NCI-H2171 treated with DMSO at 0.1 percent for 48 hours (cell line): Measurements from ENCODE around the gene COG1.
A peak's percentile ranks its signal among the peaks of the same experiment; 100 is the strongest.

Experiments used
- DNase-seq: peaks from one replicate; lab custom pipeline; 2025; lab: John Stamatoyannopoulos, UW

Gene COG1

DNA sequence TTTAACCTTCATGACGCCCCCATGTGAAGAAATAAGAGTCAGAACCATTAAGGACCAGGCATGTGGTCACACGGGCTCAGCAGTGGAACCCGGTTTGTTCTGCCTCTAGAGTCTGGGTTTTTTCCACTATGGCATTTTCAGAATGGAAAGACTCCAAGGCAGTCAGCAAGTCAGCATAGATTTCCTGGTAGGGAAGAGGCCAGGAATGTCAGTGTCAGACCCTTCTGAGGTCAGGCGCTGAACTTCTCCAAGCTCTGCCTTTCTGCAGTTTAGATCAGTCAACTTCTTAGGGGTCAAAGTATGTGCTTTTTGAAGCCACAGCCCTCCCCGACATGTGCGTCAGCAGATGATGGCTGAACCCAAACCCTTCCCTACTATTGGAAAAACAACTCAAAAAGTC lies 24.2 kb upstream of the COG1 start:
- no peak for DNase-seq

DNA sequence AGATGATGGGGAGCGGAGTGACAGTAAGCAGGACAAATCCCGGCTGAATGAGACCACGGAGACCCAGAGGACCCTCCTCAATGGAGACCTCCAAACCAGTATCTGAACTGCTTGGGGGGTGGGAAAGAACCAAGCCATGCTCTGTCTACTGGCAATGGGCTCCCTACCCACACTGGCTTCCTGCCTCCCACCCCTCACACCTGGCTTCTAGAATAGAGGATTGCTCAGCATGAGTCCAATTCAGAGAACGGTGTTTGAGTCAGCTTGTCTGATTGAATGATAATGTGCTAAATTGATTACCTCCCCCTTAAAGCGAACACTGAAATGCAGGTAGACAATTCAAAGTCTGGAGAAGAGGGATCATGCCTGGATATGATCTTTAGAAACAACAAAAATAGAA lies 22.5 kb upstream of the COG1 start:
- DNase-seq = no peak

DNA sequence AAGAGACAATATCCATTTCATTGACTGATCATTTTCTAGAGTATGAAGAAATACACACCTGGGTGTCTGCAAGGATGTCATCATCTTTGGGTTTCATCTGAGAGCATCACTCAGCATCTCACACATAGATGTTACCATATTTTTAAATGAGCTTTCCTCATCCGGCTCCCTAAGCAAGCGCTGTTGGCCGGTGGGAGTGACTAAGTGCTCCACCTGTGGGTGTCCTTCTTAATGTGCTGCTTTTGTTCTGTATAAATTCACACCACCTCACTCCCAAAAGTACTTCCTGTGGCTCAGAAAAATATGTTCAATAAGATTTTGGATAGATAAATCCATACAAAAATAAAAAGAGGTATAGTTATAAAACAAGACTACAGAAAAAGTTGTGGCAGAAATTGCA lies 20.6 kb upstream of the COG1 start:
- DNase-seq = no peak

DNA sequence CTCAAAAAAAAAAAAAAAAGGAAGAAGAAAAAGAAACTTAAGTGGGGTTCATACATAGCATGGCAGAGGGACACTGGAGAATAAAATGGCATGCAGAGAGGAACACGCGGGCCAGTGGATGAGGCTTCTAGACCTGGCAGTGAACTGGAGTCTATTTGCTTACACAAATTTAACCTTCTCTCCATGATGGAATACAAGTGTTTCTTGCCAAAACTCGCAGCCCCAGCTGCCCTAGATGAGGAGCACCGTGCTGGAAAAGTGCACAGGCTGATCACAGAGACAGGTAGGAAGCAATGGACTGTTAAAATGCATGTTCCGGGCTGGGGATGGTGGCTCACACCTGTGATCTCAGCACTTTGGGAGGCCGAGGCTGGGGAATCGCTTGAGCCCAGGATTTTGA lies 18.7 kb upstream of the COG1 start:
- DNase-seq = no peak

DNA sequence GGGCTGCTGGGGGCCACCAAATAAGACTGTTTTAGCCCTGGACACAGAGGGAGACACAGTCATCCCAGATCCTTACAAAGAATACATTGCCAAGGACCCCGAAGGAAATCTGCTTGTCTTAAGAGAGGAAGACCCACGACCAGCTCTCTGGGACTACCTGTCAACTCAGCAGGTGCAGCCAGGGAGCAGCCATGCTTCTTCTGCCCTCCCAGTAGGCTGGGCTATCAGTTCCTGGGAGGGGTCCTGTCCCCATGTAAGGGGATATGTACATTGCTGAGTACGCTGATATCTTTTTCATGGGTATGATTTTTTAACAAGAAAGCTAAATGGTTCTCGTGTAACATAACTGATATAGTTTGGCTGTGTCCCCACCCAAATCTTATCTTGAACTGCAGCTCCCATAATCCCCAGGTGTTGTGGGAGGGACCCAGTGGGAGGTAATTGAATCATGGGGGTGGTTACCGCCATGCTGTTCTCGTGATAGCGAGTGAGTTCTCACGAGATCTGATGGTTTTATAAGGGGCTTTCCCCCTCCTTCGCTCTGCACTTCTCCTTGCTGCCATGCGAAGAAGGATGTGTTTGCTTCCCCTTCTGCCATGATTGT lies 16.8 kb upstream of the COG1 start:
- DNase-seq = no peak

DNA sequence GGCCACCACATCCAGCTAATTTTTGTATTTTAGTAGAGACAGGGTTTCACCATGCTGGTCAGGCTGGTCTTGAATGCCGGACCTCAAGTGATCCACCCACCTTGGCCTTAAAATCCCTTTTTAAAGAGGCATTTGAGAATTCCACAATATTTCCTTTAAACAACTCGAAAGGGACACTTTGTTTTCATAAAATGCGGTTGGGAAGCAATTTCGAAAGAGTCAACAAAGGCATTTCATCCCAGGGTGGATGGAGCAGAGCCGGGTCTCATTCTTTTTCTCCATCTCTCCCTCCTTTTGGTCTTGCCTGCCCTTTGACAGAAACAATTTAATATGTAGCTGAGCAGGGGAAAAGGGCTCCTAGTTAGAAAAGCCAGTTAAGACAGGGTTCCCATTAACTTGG lies 13.5 kb upstream of the COG1 start:
- no peak for DNase-seq

DNA sequence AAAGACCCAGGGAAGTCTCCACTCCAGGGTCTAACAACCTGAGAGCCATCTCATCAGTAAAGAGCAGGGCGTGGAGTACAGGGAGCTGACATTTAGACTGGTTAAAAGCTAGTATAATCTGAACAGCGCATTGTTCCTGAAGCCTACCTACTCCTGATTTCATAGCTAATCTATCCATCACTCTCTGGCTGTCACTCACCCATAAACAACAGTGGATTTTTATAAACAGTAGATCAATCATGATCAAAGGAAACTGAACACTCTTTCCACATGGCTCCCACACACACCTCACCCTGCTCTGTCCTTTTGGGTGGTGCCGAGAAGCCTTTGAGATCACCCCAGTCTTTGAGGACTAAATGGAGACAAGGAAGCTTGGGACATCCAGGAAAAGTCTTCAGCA lies 13.0 kb upstream of the COG1 start:
- DNase-seq = no peak

DNA sequence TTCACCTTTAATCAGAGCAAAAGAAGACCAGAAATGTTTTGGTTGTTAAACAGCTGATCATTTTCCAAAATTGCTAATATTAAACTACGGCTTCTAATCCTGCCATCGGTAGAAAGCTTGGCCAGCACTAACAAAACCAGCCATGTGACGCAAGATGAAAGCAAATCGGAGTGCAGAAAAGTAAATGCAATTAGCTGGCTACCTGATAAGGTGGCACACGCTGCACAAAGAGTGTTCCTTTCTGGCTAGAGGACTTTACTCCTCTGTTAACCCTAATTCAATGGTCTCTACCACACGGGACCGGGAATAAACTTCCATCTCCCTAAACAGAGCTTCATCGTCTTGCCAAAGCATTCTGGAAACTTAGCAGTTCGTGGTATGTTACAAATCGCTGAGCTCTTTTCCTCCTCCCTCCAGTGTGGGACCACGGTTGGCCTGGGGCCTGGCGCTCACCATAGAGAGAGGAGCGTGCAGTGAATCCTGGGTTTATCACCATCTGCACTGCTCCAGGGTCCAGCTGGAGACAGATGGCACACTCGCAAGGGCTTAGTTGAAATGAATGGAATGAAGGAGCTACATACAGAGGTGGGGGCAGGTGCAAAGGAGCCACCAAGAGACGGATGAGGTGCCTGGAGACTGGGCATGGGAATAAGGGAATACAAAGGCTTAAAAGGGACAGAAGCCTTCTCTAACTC lies 10.1 kb upstream of the COG1 start:
- peak; percentile 92 for DNase-seq

DNA sequence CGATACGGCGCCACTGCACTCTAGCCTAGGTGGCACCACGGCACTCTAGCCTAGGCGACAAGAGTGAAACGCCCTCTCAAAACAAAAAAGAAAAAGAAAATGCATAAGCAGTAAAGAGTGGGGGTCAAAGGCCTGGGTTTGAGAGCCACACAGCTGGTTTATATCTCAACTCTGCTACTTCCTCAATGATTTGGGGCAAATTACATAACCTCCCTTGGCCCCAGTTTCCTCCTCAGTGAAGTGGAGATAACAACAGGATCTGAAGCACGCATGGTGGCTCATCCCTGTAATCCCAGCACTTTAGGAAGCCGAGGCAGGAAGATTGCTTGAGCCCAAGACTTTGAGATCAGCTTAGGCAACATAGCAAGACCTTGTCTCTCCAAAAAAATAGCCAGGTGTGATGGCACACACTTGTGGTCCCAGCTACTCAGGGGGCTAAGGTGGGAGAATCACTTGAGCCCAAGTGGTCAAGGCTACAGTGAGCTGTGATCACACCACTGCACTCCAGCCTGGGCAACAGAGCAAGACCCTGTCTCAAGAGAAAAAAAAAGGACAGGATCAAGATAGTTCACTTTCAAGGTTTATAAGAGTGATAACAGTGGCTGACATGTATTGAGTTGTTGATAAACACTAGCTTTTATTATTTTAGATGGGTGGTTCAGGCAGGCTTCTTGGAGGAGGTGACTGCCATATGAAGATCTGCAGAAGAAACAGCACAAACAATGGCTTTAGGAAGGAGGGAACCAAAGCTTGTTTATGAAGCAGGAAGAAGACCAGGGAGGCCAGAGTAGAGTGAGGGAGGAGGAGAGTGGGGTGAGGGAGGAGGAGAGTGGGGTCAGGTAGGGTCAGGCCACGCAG lies 8.5 kb upstream of the COG1 start:
- no peak for DNase-seq

DNA sequence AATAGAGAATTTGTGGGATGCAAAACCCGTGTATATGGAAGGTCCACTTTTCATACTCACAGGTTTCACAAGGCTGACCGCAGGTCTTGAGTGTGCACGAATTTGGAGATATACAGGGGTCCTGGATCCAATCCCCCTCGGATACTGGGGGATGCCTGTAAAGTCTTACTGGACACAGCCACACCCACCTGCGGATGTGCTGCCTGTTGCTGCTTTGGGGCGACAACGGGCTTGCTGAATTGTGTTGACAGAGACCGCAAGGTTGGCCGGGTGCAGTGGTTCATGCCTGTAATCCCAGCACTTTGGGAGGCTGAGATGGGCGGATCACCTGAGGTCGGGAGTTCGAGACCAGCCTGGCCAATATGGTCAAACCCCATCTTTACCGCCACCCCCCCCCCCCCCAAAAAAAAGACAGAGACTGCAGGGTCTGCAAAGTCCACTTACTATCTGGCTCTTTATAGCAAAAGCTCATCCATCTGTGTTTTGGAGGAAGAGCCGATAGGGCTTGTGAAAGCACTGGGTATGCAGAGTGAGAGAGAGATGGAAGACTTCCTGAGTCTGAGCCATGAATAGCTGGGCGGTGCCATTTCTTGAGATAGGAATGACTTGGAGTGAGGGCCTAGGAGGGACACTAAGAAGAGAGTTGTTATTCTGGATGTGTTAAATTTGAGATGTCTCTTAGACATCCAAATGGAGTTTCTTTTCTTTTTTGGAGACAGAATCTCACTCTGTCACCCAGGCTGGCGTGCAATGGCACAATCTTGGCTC lies 6.4 kb upstream of the COG1 start:
- DNase-seq = no peak

DNA sequence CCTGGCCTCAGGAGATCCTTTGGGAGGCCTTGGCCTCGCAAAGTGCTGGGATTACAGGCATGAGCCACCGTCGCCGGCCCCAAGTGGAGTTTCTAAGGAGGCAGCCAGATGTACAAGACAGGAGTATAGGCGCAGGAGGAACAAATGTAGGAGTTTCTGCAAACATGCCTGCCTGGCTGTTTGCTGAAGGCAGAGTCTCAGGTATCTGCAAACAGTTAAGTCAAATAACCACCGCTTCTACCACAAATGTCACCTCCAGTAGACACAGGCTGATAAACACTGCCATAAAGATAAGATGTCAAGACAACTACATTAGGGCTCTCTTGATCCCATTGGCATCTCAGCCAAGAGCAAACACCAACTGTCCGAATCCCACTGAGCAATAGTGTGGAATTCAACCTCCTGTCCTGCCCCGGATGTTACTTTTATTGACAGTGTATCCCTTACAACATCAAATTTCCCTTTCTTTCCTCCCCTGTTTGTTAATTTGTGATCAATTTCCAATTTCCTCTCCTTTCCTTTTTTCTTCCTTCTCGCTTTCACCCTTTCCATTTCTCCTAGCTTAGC lies 5.6 kb upstream of the COG1 start:
- DNase-seq = no peak

DNA sequence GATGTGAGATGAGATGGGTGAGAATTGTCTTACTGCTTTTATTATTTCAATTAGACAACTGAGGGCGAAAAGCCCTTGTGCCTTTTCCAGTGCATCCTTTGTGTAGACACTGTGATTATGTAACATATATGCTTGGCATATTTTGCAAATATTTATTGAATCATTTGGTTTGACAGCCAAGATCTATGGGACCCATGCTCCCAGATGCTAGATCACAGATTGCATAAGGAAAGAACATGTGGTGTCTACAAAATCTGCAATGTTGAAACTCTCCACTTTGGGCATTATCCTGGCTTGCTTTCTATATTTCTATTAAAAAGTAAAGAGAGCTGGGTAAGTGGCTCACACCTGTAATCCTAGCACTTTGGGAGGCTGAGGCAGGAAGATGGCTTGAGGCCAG lies 4.8 kb upstream of the COG1 start:
- peak; percentile 33 for DNase-seq

DNA sequence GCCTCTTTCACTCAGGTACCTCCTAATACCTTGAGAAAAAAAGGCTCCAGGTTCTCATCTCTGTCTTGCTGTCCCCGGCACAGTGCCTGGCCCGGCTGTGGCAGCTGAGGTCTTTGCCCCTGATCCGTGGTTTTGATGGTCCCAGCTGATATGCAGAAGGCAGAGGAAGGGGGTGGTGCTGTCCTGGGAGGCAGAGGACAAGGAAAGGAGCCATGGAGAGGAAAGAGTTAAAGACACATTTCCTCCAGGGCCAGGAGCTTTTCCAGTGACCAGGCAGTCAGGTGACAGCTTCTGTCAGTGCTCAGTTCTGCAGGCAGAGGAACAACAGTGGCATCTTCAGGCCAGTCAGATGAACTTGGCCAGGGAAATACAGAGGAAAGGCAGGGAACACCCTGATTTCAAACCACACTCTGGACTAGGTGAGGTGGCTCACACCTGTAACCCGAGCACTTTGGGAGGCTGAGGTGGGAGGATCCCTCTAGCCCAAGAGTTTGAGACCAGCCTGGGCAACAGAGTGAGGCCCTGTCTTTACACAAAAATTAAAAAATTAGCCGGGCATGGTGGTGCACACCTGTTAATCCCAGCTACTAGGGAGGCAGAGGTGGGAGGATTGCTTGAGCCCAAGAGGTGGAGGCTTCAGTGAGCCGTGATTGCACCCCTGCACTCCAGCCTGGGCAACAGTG lies 3.3 kb upstream of the COG1 start:
- DNase-seq = peak; percentile 82

DNA sequence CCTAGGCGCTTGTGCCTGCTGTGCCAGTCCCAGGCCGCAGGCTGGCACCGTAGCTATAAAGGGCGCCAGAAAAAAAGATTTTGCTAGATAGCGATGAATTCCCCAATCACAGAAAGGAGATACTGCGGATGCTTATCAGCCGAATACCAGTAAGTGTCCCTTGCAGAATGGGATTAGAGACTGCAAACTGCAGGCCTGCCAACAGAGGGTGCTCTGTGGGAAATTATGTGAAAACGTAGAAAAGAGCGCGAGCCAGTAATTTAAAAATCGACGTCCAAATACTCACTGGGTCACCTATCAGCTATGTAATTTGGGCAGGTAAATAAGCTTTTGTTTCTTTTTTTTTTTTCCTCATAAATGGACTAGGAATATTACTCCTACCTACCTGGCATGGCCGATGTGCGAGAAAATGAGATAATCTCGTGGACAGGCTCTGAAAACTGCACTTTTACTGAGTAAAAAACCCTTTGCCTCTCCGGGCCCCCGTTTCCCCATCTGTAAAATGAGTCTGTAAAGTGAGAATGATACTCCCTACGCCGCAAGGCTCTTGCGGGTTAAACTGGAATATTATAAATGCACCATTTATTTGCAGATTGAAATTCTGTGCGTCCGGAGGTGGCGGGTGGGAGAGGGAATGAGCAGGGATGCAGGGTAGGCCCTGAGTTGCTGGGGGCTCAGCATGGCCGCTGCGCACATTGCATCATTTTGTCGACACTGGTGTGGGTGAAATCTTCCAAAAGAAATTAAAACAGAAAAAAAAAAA lies 1.2 kb upstream of the COG1 start:
- DNase-seq = peak; percentile 81

DNA sequence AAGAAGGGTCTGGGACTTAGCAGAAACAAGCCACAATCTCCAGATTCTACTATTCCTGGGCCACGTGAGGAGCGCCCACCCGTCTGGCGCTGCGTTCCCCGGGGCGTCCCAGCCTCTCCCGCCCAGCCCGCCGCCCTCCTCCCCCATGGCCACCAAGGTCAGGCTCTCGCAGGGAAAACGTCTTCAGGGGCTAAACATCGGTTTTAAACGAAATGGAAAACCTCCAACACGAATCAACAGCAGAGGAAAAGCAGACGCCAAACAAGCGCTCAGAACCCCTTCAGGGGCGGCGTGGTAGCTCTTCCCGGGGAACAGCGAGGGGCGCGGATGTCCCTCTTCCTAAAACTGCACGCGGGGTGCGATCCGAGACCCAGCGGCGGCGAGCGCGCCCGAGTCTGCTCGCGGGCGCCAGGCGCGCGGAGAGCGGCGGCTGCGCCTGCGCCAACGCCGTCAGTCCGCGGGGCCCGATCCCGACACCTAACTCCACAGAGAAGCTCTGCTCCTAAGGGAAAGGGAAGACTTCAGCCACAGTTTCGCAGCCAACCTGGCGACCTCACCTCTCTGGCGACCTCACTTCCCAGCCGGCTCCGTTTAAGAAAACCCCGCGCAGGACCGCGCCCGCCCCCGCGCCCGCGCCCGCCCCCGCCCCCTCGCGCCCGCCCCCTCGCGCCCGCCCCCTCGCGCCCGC lies 505 bp upstream of the COG1 start:
- DNase-seq = peak; percentile 86

DNA sequence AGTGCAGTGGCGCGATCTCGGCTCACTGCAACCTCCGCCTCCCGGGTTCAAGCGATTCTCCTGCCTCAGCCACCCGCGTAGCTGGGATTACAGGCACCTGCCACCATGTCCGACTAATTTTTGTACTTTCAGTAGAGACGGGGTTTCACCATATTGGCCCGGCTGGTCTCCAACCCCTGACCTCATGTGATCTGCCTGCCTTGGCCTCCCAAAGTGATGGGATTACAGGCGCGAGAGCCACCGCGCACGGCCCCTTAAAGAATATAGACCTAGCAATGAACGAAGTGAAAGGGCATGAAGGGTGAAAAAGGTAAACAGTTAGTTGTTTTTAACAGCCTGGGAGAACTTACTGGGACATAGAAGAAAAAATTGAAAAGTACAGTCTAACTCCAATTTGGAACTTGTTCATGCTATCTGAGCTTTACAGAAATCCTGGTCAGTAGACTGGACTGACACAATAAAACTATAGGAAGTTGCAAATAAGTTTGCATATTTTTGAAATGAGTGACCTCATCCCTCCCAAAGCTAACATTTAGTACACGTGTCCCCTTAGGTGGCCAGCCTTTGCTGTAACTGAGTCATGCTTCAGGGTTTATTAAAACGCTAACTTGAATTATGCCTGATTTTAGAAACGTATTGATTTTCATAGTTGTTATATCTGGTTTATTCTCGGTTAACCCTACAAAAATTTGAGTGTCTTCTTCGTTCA lies 1.8 kb downstream of the COG1 start:
- no peak for DNase-seq

DNA sequence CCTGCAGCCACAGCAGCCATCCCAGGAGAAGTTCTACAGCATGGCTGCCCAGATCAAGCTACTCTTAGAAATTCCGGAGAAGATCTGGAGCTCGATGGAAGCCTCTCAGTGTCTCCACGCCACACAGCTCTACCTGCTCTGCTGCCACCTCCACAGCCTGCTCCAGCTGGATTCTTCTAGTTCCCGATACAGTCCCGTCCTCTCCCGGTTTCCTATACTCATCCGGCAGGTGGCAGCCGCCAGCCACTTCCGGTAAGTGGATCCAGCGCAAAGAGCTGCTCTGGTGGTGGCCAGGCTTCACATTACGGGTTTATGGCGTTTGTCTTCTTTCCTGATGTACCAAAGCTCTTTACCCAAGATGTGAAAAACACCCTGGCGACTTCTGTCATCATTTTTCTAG lies 3.6 kb downstream of the COG1 start:
- DNase-seq = no peak

DNA sequence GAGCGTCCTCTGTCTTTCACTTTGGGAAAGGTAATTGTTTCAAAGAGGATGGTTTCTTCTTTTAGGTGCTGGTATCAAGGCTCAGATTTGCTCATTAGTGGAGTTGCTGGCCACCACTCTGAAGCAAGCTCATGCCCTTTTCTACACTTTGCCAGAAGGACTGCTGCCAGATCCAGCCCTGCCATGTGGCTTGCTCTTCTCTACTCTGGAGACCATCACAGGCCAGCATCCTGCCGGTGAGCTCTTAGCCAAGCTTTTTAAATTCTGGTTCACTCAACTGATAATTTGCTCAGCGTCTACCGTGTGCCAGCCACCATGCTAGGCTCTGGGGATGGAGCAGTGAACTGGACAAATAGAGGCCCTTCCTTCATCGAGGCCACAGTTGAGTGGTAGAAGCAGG lies 4.3 kb downstream of the COG1 start:
- DNase-seq = no peak

DNA sequence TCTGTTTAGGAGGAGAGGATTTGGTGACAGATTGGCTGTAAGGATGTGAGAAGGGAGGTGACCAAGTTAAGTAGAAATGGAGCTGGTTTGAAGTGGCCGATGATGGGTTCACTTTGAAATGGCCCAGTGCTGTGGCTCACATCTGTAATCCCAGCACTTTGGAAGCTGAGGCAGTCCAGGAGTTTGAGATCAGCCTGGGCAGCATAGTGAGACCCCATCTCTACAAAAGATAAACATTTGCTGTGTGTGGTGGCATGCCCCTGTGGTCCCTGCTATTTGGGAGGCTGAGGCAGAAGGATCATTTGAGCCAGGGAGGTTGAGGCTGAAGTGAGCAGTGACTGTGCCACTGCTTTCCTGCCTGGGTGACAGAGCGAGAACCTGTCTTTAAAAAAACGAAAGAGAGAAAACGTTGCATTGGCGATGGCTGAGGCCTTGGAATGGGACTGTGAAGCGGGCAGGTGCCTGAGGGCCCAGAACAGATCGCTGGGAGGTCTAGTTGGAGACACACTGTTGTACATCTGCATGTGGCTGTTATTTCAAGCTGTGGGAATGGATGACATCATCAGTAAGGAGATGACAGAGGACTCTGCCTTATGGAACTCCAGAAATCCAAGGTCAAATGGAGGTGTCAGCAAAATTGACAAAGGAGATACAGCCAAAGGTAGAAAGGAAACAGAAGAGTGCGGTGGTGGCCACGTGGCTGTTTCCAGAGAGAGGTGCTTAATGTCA lies 5.5 kb downstream of the COG1 start:
- no peak for DNase-seq
